Measurements from ENCODE around the gene FOXN3. TPM values are rescaled to one million over a fixed set of nuclear protein-coding genes. Genes with fewer than 3 reads are reported as not detected.

Gene FOXN3
- total and polyA plus RNA-seq, 2 donors (not counting 1 experiment from before 2014, with no cell fraction given), result 27.9 to 33.3 TPM

GRCh38 chr14:89142366-89142765 is 274.7 kb downstream of the FOXN3 start:
- H3K4me3 ChIP-seq (replicated peaks in 1 of 4; ENCODE audit: control extremely low read depth in 1 of 4, insufficient read depth in 1 of 4, low read depth in 3 of 4, low read length in 4 of 4), result no peak overlapping the region

GRCh38 chr14:89141862-89142261 is 275.2 kb downstream of the FOXN3 start:
- no peaks in the 10 kb centered on the region for H4K20me1 ChIP-seq (ENCODE audit: control insufficient read depth, extremely low read depth, insufficient read depth, low read length)
- DNase-seq (ENCODE audit: low read depth in 2 of 2), result no peak
- H3K4me2 ChIP-seq (ENCODE audit: extremely low read depth, insufficient read depth, low read length), result no peak overlapping the region
- H3K9ac ChIP-seq (ENCODE audit: insufficient read depth, low read length), result no peak overlapping the region
- no peaks in the 10 kb centered on the region for H3K9me3 ChIP-seq (ENCODE audit: control insufficient read depth, insufficient read depth, low read depth, low read length)
- no peaks in the 10 kb centered on the region for H3K27me3 ChIP-seq (ENCODE audit: control insufficient read depth, insufficient read depth, low read length)
- H3K79me2 ChIP-seq (ENCODE audit: control insufficient read depth, insufficient read depth, low read length), result no peaks in the 10 kb centered on the region
- H3K4me1 ChIP-seq (ENCODE audit: control insufficient read depth, extremely low read depth, insufficient read depth, low read length), result peaks cover 11% of the 10 kb centered on the region
- H3K36me3 ChIP-seq (ENCODE audit: control insufficient read depth, insufficient read depth, low read length), result no peaks in the 10 kb centered on the region
- H3K27ac ChIP-seq (ENCODE audit: insufficient read depth, low read length), result no peak overlapping the region
- TF ChIP-seq CTCF (conservative IDR thresholded peaks at IDR 0.05 in 1 of 2, IDR thresholded peaks at IDR 0.05 in 1 of 2; ENCODE audit: low read depth in 1 of 2, low read length in 2 of 2) (no peak), EZH2 (IDR thresholded peaks at IDR 0.05; ENCODE audit: low read length, missing control alignments) (no peak)
- no peak overlapping the region for H3K4me3 ChIP-seq (replicated peaks in 1 of 4; ENCODE audit: control extremely low read depth in 1 of 4, insufficient read depth in 1 of 4, low read depth in 3 of 4, low read length in 4 of 4)
- no peak overlapping the region for H2AFZ ChIP-seq (ENCODE audit: low read length)

More at GRCh38 chr14:89142366-89142765, 274.7 kb downstream of the FOXN3 start:
- no peaks in the 10 kb centered on the region for H3K9me3 ChIP-seq (ENCODE audit: control insufficient read depth, insufficient read depth, low read depth, low read length)
- DNase-seq (ENCODE audit: low read depth in 2 of 2), result no peak
- no peak overlapping the region for H3K9ac ChIP-seq (ENCODE audit: insufficient read depth, low read length)
- no peak for TF ChIP-seq CTCF (conservative IDR thresholded peaks at IDR 0.05 in 1 of 2, IDR thresholded peaks at IDR 0.05 in 1 of 2; ENCODE audit: low read depth in 1 of 2, low read length in 2 of 2)
- no peak for TF ChIP-seq EZH2 (IDR thresholded peaks at IDR 0.05; ENCODE audit: low read length, missing control alignments)
- peaks cover 8% of the 10 kb centered on the region for H3K4me1 ChIP-seq (ENCODE audit: control insufficient read depth, extremely low read depth, insufficient read depth, low read length)
- no peak overlapping the region for H3K27ac ChIP-seq (ENCODE audit: insufficient read depth, low read length)
- no peak overlapping the region for H2AFZ ChIP-seq (ENCODE audit: low read length)
- H4K20me1 ChIP-seq (ENCODE audit: control insufficient read depth, extremely low read depth, insufficient read depth, low read length), result no peaks in the 10 kb centered on the region
- no peak overlapping the region for H3K4me2 ChIP-seq (ENCODE audit: extremely low read depth, insufficient read depth, low read length)
- no peaks in the 10 kb centered on the region for H3K36me3 ChIP-seq (ENCODE audit: control insufficient read depth, insufficient read depth, low read length)
- no peaks in the 10 kb centered on the region for H3K79me2 ChIP-seq (ENCODE audit: control insufficient read depth, insufficient read depth, low read length)
- H3K27me3 ChIP-seq (ENCODE audit: control insufficient read depth, insufficient read depth, low read length), result no peaks in the 10 kb centered on the region

- no peak overlapping the region for H3K4me2 ChIP-seq (ENCODE audit: extremely low read depth, insufficient read depth, low read length)
- no peak overlapping the region for H3K9ac ChIP-seq (ENCODE audit: insufficient read depth, low read length)
- no peak overlapping the region for H2AFZ ChIP-seq (ENCODE audit: low read length)
- no peaks in the 10 kb centered on the region for H3K36me3 ChIP-seq (ENCODE audit: control insufficient read depth, insufficient read depth, low read length)
- no peak for DNase-seq (ENCODE audit: low read depth in 2 of 2)
- no peaks in the 10 kb centered on the region for H3K79me2 ChIP-seq (ENCODE audit: control insufficient read depth, insufficient read depth, low read length)
- peaks cover 11% of the 10 kb centered on the region for H3K4me1 ChIP-seq (ENCODE audit: control insufficient read depth, extremely low read depth, insufficient read depth, low read length)
- no peaks in the 10 kb centered on the region for H3K9me3 ChIP-seq (ENCODE audit: control insufficient read depth, insufficient read depth, low read depth, low read length)
- no peaks in the 10 kb centered on the region for H3K27me3 ChIP-seq (ENCODE audit: control insufficient read depth, insufficient read depth, low read length)
- TF ChIP-seq EZH2 (IDR thresholded peaks at IDR 0.05; ENCODE audit: low read length, missing control alignments), result no peak
- no peak overlapping the region for H3K27ac ChIP-seq (ENCODE audit: insufficient read depth, low read length)
- no peaks in the 10 kb centered on the region for H4K20me1 ChIP-seq (ENCODE audit: control insufficient read depth, extremely low read depth, insufficient read depth, low read length)
- H3K4me3 ChIP-seq (replicated peaks in 1 of 4; ENCODE audit: control extremely low read depth in 1 of 4, insufficient read depth in 1 of 4, low read depth in 3 of 4, low read length in 4 of 4), result no peak overlapping the region
Measured at GRCh38 chr14:89140326-89140725, 276.7 kb downstream of the FOXN3 start.
